BJ (cell line): Measurements from ENCODE around the gene ITIH2. TPM values are rescaled to one million over a fixed set of nuclear protein-coding genes. Genes with fewer than 3 reads are reported as not detected.
"Not testable (repeated sequence)": the region's sequence is repeated elsewhere in the genome, so short reads cannot be mapped to it uniquely, and the experiment has no call there.

ENCODE experiments used
- CTCF ChIA-PET: fragments of 350-600 bp; formaldehyde crosslinking; extraction: SDS; loops from one replicate; lab custom pipeline; 2021; ENCODE audit warnings: antibody characterized with exemption, inconsistent platforms; lab: Yijun Ruan, JAX
- POLR2A ChIA-PET: fragments of 300-600 bp; sonication (Branson Sonifier 250); formaldehyde crosslinking; extraction: SDS; loops from one replicate; lab custom pipeline; 2021; ENCODE audit warnings: antibody characterized with exemption; lab: Charles Lee
- DNase-seq: peaks from one replicate; pipeline ENCODE4 v3.0.0-alpha.2; 2011; ENCODE audit warnings: low read depth
- H3K27me3 ChIP-seq: 2 replicates; pipeline ENCODE4 v1.6.0; 2011; ENCODE audit warnings: low read length; ENCODE audit not compliant: control insufficient read depth, insufficient read depth
- H3K36me3 ChIP-seq: 2 replicates; pipeline ENCODE4 v1.5.1; 2011; ENCODE audit warnings: low read length; ENCODE audit not compliant: control insufficient read depth, insufficient read depth
- H3K4me3 ChIP-seq: 2 replicates; pipeline ENCODE4 v1.5.1; 2011; ENCODE audit warnings: low read depth, mild to moderate bottlenecking, control low read depth, low read length
- polyA minus RNA-seq: library from RNA; depleted of rRNA, polyadenylated mRNA; stranded (reverse); fragments of >200 nt; gene quantifications from 2 replicates; pipeline ENCODE4 v1.2.3, GENCODE V29; 2011; rRNA and poly(A)+ RNA removed
- polyA plus RNA-seq: library from polyadenylated mRNA; depleted of rRNA; stranded (reverse); fragments of >200 nt; gene quantifications from 2 replicates; pipeline ENCODE4 v1.2.3, GENCODE V29; 2011; rRNA removed
- TF ChIP-seq, protein P1 (sequence below): IDR thresholded peaks from 2 replicates; pipeline ENCODE4 v1.5.1; 2011; ENCODE audit warnings: low read depth, mild to moderate bottlenecking, control low read depth, inconsistent platforms, low read length, moderate library complexity; ENCODE audit not compliant: insufficient read depth

Gene ITIH2
- not detected in 2 replicates for polyA plus RNA-seq
- polyA minus RNA-seq = not detected in 2 replicates

DNA sequence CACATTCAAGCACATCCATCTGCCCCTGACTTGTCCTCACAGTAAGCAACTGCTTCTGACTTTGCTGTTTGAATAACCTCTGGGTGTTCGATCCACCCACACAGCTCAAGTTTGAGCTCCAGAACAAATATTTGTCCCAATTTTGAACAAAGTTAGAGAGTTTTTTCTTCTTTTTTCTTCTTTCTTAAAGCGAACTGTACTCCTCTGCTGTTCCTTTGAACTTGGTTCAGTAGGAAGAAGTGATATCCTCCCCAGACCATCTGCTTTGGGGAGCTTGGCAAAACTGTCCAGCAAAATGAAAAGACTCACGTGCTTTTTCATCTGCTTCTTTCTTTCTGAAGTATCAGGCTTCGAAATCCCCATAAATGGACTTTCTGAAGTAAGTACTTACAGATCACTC is at the start of gene ITIH2:
Gene ITIH2, plus strand, starts transcription at position 177 of the 400 bp plus-strand sequence. Its CDS starts 119 bp downstream, at position 296.
- Histone ChIP-seq H3K27me3 (no peaks in the 10 kb centered on the region), H3K4me3 (no peak within 1 kb of the TSS), H3K36me3 (no peaks in the 10 kb centered on the region)
- ChIA-PET POLR2A (no interaction called here), CTCF (interaction anchor here (0.7 to 1.4 kb wide), 2 partner anchors 16 to 29 kb away, joined by 3 read pairs; no protein-coding TSS in a partner anchor)
- TF ChIP-seq, protein P1, sequence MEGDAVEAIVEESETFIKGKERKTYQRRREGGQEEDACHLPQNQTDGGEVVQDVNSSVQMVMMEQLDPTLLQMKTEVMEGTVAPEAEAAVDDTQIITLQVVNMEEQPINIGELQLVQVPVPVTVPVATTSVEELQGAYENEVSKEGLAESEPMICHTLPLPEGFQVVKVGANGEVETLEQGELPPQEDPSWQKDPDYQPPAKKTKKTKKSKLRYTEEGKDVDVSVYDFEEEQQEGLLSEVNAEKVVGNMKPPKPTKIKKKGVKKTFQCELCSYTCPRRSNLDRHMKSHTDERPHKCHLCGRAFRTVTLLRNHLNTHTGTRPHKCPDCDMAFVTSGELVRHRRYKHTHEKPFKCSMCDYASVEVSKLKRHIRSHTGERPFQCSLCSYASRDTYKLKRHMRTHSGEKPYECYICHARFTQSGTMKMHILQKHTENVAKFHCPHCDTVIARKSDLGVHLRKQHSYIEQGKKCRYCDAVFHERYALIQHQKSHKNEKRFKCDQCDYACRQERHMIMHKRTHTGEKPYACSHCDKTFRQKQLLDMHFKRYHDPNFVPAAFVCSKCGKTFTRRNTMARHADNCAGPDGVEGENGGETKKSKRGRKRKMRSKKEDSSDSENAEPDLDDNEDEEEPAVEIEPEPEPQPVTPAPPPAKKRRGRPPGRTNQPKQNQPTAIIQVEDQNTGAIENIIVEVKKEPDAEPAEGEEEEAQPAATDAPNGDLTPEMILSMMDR = no peak
- DNase-seq = no peak

DNA sequence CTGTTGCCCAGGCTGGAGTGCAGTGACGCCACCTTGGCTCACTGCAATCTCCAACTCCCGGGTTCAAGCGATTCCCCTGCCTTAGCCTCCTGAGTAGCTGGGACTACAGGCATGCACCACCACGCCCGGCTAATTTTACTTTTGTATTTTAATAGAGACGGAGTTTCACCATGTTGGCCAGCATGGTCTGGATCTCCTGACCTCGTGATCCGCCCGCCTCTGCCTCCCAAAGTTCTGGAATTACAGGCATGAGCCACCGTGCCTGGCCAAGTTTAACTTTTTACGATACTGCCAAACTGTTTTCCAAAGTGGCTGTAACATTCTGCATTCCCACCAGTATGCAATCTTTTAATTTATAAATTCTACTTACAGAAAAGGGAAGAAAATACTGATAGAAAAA is 46.0 kb upstream of the ITIH2 start:
- H3K27me3 ChIP-seq, H3K4me3 ChIP-seq, CTCF ChIA-PET, DNase-seq, POLR2A ChIA-PET, H3K36me3 ChIP-seq: not testable (repeated sequence)

- Histone ChIP-seq H3K27me3 (no peaks in the 10 kb centered on the region), H3K4me3 (no peak overlapping the region), H3K36me3 (no peaks in the 10 kb centered on the region)
- no peak for DNase-seq
- POLR2A ChIA-PET = no interaction called here
- CTCF ChIA-PET = no interaction called here
- TF ChIP-seq, protein P1 = no peak
These were observed 45.6 kb upstream of the ITIH2 start for GRCh38 chr10:7657552-7657951.

DNA sequence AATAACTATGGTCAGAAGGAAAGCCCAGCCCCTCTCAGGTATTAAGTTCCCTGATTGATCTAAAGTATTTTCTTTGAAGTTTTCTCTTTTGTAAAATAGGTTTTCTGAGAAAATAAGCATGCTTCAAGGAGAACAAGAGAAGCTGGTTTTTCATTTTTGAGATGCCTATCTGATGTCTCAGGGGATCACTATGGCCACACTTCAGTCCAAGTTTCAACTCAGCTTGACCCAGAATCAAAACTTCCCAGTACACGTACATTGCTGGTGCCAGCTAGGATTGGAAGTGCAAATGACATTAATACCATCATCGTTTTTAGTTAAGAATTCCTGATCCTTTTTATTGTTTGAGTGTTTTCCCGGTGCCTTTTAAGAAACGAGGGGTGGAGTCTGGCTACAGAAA is 43.6 kb upstream of the ITIH2 start:
- ChIA-PET CTCF (interaction anchor here (0.6 to 0.9 kb wide), 2 partner anchors 28 to 1054 kb away, joined by 3 to 5 read pairs; no protein-coding TSS in a partner anchor), POLR2A (no interaction called here)
- Histone ChIP-seq H3K27me3 (no peaks in the 10 kb centered on the region), H3K4me3 (no peak overlapping the region), H3K36me3 (no peaks in the 10 kb centered on the region)
- TF ChIP-seq, protein P1 = no peak
- no peak for DNase-seq

GRCh38 chr10:7662522-7662921 is 40.6 kb upstream of the ITIH2 start:
- no peaks in the 10 kb centered on the region for H3K36me3 ChIP-seq
- no peak overlapping the region for H3K4me3 ChIP-seq
- TF ChIP-seq, protein P1 = no peak
- no peak for DNase-seq
- ChIA-PET CTCF (interaction anchor here (1.0 to 2.7 kb wide), 4 partner anchors 11 to 137 kb away, joined by 3 to 9 read pairs (median 4); no protein-coding TSS in a partner anchor), POLR2A (no interaction called here)
- no peaks in the 10 kb centered on the region; the same call in 1 of the 2 replicates for H3K27me3 ChIP-seq

DNA sequence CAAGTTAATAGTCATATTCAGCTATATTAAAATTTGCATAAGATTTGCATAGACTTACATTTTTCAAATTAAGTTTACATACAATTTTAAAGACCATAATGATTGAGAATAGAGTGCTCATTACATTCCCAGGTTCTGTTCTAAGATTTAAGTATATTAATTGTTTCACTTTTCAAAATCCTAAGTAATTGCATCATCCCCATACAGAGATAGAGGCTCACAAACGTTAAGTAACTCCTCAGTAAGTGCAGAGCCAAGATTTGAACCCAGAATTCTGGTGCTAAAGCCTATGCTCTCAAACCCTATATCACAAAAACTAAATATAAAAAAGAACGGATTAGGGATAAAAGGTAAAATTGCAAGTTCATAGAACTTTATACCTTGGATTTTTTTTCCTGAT is 38.4 kb upstream of the ITIH2 start:
- ChIA-PET POLR2A (no interaction called here), CTCF (interaction anchor here (2.7 kb wide), 1 partner anchor 22 kb away, joined by 9 read pairs; no protein-coding TSS in a partner anchor)
- H3K27me3 ChIP-seq = no peaks in the 10 kb centered on the region; the same call in 1 of the 2 replicates
- TF ChIP-seq, protein P1 = no peak
- no peaks in the 10 kb centered on the region for H3K36me3 ChIP-seq
- H3K4me3 ChIP-seq = no peak overlapping the region
- no peak for DNase-seq
